Measurements from ENCODE around the gene TRNT1.

DNA sequence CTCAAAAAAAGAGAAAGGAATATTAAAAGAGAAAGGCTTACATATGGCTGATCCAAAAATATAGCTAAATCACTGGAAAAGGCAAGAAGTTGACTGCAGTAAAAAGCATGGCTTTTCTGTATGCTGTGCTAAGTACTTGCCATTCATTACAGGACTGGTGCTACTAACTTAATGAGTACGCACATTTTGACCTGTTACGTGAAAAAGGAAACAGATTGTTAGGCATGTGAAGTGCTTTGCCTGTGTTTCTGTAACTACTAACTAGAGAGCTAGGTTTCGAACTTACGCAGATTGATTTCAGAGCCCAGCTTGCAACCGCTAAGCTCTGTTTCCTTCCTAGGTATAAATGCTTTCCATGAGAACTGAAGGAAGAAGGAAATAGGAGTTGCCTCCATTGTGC lies 2.8 kb downstream of the TRNT1 start:
- TF ChIP-seq, protein P1, sequence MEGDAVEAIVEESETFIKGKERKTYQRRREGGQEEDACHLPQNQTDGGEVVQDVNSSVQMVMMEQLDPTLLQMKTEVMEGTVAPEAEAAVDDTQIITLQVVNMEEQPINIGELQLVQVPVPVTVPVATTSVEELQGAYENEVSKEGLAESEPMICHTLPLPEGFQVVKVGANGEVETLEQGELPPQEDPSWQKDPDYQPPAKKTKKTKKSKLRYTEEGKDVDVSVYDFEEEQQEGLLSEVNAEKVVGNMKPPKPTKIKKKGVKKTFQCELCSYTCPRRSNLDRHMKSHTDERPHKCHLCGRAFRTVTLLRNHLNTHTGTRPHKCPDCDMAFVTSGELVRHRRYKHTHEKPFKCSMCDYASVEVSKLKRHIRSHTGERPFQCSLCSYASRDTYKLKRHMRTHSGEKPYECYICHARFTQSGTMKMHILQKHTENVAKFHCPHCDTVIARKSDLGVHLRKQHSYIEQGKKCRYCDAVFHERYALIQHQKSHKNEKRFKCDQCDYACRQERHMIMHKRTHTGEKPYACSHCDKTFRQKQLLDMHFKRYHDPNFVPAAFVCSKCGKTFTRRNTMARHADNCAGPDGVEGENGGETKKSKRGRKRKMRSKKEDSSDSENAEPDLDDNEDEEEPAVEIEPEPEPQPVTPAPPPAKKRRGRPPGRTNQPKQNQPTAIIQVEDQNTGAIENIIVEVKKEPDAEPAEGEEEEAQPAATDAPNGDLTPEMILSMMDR (IDR thresholded peaks at IDR 0.05): no peak
- no peak for TF ChIP-seq POLR2A (IDR thresholded peaks at IDR 0.05)

All from Peyer's patch (tissue), 4 donors.